Left lobe of liver (tissue), 2 donors: ENCODE measurements around the gene PRR14L. TPM values are rescaled to one million over a fixed set of nuclear protein-coding genes. Genes with fewer than 3 reads are reported as not detected.

Source experiments
- ATAC-seq: fragments of 200-7000 bp; cut with Tn5 transposase; one replicate; pipeline ENCODE4 v1.9.1; 2020; ENCODE audit warnings: mild to moderate bottlenecking, moderate library complexity
- DNase-seq: peaks from one replicate; pipeline ENCODE4 v3.0.0-alpha.2; 2020; ENCODE audit warnings: low spot score
- total RNA-seq: library from RNA; stranded (reverse); gene quantifications from one replicate; pipeline ENCODE4 v1.2.1, GENCODE V29; 2021
- donor health status: DM: no; HTN: no; CAD: no; lungs with moderate emphysema.
- donor health status: DM: no; HTN: yes; CAD: no.

Gene PRR14L
- total RNA-seq, 1 donor from 2014 or later, result 19.5 TPM

- DNase-seq (no peak), ATAC-seq (no peak)
Observed at GRCh38 chr22:31647523-31648320, 102.2 kb downstream of the PRR14L start.

GRCh38 chr22:31647066-31647465, 102.9 kb downstream of the PRR14L start:
- ATAC-seq (no peak), DNase-seq (no peak)

DNA sequence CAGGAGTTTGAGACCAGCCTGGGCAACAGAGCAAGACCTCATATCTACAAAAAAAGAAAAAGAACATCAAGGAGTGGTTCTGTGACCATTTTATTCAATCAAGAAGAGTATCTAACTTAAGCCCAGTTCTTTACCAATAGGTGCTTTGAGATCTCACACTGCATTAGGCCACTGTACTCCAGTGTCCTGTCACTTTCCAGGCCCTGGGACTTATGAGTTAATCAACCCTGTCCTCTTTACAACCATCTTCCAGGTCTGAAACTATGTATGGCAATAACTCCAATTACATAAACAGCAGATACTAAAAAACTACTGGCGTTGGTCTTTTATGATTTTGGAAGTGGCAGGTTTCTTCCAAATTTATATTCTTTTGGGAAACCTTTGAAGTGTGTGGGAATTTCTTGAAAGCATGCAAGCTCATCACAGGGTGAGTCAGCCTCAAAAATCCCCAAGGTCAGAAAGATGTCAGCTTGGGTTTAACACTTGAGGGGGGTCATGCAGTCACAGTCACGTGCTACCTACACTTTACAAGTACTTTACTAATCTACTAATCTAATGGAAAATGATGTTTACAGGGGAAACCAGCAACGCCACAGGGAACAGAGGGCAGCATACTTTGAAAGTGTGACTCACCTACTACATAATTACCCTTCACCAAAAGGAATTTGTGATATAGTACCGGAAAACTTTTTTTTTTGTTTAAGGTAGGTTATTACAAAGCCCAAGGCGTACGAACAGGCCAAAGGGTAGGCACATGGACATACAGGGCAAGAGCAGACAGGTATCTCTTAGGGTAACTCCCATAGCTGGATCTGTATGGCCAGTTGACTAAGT, 103.5 kb downstream of the PRR14L start:
- DNase-seq, result no peak
- no peak for ATAC-seq

GRCh38 chr22:31639436-31640039, 110.4 kb downstream of the PRR14L start:
- ATAC-seq, result no peak
- no peak for DNase-seq

GRCh38 chr22:31637891-31638618, 111.9 kb downstream of the PRR14L start:
- ATAC-seq (peak; percentile 3), DNase-seq (no peak)

- DNase-seq, result no peak
Observed at GRCh38 chr22:31637447-31637890, 112.5 kb downstream of the PRR14L start.

GRCh38 chr22:31635638-31636306, 114.2 kb downstream of the PRR14L start:
- ATAC-seq (peak; percentile 79), DNase-seq (peak; percentile 76)

More at GRCh38 chr22:31637447-31637890, 112.5 kb downstream of the PRR14L start:
- ATAC-seq, result no peak

DNA sequence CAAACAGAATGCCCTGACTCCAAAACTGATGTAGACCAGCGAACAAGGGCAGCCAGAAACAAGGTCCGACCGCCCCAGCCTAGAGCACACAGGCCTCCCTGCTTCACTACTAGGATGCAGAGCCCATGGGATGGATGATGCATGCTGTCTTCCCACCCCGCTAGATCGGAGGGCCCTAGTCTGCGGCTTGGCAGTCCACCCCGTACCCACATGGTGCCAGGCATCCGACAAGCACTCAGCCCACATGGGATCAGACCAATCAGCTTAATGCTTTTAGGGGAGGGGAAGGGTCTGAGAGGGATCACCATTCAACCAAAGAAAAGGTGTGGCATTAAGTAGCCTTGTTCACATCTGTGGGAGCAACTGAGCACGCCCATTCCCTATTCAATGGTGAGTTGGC, 118.5 kb downstream of the PRR14L start:
- no peak for DNase-seq
- no peak for ATAC-seq

Other genes starting within 250 kb of the PRR14L start
- 16.0 TPM for gene PISD, start 87.9 kb downstream of the PRR14L start, total RNA-seq
- 18.1 TPM for gene DEPDC5, start 3.9 kb upstream of the PRR14L start, total RNA-seq
- 40.2 TPM for gene YWHAH, start 194.4 kb upstream of the PRR14L start, total RNA-seq